Neural crest cell (in vitro differentiated cells): ENCODE measurements around the gene NPC1. TPM values are rescaled to one million over a fixed set of nuclear protein-coding genes. Genes with fewer than 3 reads are reported as not detected.
"Not testable (repeated sequence)": the region's sequence is repeated elsewhere in the genome, so short reads cannot be mapped to it uniquely, and the experiment has no call there.

ENCODE experiments used
- DNase-seq: peaks from one replicate; pipeline ENCODE4 v3.0.0; 2021; ENCODE audit warnings: low read depth, mixed read lengths, low spot score
- H3K27ac Mint-ChIP-seq: one replicate; pipeline ENCODE4 v1.8.0; 2021; ENCODE audit warnings: mild to moderate bottlenecking, mixed read lengths; ENCODE audit not compliant: unreplicated experiment
- H3K27me3 Mint-ChIP-seq: 2 replicates; pipeline ENCODE4 v1.8.0; 2021; ENCODE audit warnings: low read depth, mild to moderate bottlenecking, mixed read lengths
- H3K36me3 Mint-ChIP-seq: 2 replicates; pipeline ENCODE4 v1.8.0; 2021; ENCODE audit warnings: low read depth, mild to moderate bottlenecking, mixed read lengths
- H3K4me1 Mint-ChIP-seq: 2 replicates; pipeline ENCODE4 v1.8.0; 2021; ENCODE audit warnings: mixed read lengths
- H3K4me3 Mint-ChIP-seq: one replicate; pipeline ENCODE4 v1.8.0; 2021; ENCODE audit warnings: mild to moderate bottlenecking, mixed read lengths
- H3K9me3 Mint-ChIP-seq: 2 replicates; pipeline ENCODE4 v1.8.0; 2021; ENCODE audit warnings: mixed read lengths
- total RNA-seq: library from RNA; stranded (reverse); gene quantifications from 2 replicates; pipeline ENCODE4 v1.2.1, GENCODE V29; 2021
- TF ChIP-seq, protein P1 (sequence below): fragments of 200-600 bp; sonication (generic); conservative IDR thresholded peaks from 2 replicates; pipeline ENCODE4 v1.5.0; 2021; ENCODE audit warnings: antibody characterized with exemption, mild to moderate bottlenecking

The NPC1 gene
- total RNA-seq, 1 donor from 2014 or later = 62.7 TPM

DNA sequence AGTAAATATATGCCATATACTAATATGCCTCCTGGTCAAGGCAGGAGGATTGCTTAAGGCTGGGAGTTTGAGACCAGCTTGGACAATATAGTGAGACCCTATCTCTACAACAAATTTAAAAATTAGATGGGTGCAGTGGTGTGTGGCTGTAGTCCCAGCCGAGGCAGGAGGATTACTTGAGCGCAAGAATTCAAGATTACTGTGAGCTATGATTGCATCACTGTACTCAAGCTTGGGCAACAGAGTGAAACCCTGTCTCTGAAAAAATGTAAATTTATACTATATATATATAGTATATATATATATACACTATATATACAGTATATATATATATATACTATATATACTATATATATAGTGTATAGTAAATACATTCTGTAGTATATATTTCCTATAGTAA lies 30.0 kb upstream of the NPC1 start:
- Mint-ChIP-seq H3K27ac (no peak overlapping the region), H3K4me1 (peaks cover 5% of the 10 kb centered on the region), H3K36me3 (no peaks in the 10 kb centered on the region), H3K27me3 (peaks cover 44% of the 10 kb centered on the region), H3K4me3 (no peak overlapping the region), H3K9me3 (no peaks in the 10 kb centered on the region)
- DNase-seq = no peak
- TF ChIP-seq, protein P1, sequence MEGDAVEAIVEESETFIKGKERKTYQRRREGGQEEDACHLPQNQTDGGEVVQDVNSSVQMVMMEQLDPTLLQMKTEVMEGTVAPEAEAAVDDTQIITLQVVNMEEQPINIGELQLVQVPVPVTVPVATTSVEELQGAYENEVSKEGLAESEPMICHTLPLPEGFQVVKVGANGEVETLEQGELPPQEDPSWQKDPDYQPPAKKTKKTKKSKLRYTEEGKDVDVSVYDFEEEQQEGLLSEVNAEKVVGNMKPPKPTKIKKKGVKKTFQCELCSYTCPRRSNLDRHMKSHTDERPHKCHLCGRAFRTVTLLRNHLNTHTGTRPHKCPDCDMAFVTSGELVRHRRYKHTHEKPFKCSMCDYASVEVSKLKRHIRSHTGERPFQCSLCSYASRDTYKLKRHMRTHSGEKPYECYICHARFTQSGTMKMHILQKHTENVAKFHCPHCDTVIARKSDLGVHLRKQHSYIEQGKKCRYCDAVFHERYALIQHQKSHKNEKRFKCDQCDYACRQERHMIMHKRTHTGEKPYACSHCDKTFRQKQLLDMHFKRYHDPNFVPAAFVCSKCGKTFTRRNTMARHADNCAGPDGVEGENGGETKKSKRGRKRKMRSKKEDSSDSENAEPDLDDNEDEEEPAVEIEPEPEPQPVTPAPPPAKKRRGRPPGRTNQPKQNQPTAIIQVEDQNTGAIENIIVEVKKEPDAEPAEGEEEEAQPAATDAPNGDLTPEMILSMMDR = no peak

DNA sequence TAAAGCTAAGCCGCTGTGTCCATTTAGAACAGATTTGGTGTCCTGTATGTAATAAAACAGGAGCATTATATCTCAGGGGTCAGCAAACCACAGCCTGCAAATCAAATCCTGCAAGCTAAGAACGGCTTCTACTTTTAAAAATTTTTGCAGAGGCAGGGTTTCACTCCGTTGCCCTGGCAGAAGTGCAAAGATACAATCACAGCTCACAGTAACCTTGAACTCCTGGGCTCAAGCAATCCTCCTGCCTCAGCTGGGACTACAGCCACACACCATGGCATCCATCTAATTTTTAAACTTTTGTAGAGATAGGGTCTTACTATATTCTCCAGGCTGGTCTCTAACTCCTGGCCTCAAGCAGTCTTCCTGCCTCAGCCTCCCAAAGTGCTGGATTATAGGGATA lies 28.6 kb upstream of the NPC1 start:
- H3K9me3 Mint-ChIP-seq = no peaks in the 10 kb centered on the region
- no peak for DNase-seq

DNA sequence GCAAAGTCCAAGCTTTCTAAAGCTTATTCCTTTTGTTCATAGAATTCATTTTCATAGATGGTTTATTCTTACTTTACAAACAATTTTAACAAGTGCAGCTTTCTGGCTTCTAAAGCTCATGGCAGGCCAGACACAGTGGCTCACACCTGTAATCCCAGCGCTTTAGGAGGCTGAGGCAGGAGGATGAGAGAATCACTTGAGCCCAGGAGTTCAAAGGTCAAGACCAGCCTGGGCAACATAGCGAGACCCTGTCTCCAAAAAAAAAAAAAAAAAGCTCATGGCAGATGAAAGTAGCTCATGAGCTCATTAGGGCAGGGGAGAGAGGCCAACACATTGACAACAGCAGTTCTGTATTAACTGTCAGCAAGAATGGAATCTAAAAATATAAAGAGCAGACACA lies 28.1 kb upstream of the NPC1 start:
- Mint-ChIP-seq H3K27ac (no peak overlapping the region), H3K36me3 (no peaks in the 10 kb centered on the region), H3K4me3 (no peak overlapping the region), H3K27me3 (peaks cover 25% of the 10 kb centered on the region), H3K4me1 (peaks cover 5% of the 10 kb centered on the region), H3K9me3 (no peaks in the 10 kb centered on the region)
- TF ChIP-seq, protein P1 = no peak
- no peak for DNase-seq

More for the DNA sequence above, 28.6 kb upstream of the NPC1 start:
- no peak overlapping the region for H3K27ac Mint-ChIP-seq
- TF ChIP-seq, protein P1 = no peak
- no peaks in the 10 kb centered on the region for H3K36me3 Mint-ChIP-seq
- peaks cover 30% of the 10 kb centered on the region for H3K27me3 Mint-ChIP-seq
- no peak overlapping the region for H3K4me3 Mint-ChIP-seq
- H3K4me1 Mint-ChIP-seq = peaks cover 5% of the 10 kb centered on the region

DNA sequence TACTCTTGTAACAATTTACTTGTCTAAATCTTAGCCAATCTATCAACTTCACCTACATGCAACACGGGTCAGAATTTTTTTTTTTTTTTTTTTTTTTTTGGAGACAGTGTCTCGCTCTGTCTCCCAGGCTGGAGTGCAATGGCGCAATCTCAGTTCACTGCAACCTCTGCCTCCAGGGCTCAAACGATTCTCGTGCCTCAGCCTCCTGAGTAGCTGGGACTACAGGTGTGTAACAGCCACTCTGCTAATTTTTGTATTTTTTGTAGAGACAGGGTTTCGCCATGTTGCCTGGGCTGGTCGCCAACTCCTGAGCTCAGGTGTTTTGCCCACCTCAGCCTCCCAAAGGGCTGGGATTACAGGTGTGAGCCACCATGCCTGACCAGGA lies 26.8 kb upstream of the NPC1 start:
- DNase-seq, H3K4me3 Mint-ChIP-seq, H3K36me3 Mint-ChIP-seq, H3K9me3 Mint-ChIP-seq, H3K4me1 Mint-ChIP-seq, H3K27ac Mint-ChIP-seq: not testable (repeated sequence)
- peaks cover 12% of the 10 kb centered on the region for H3K27me3 Mint-ChIP-seq

DNA sequence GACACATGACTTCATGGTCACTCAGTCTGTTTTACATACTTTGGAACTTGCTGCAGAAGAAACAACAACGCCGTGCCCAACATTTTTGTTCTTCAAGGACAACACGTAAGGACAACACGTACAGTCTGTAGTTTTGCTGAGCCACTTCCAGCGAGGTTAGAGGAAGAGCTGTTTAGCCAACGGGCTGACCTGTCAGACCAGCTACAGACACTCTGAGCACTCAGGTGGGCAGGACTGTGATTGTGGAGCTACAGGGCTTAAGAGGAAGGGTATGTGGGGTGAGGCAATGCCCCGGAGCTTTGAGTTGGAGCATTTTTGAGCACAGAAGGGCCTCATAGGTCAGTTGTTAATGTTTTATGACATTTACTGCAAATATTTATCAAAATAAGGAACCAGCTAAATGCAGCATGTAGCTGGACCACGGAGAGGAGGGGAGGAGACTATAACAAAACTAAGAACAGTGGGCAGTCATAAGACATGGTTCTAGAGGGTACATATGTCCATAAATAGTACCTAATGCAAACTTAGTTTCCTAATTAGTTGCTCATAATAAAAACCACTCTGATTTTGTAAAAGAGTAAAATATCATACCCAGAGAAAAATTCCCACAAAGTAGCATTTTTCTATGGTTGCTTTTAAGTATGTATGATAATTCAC lies 26.3 kb upstream of the NPC1 start:
- Mint-ChIP-seq H3K4me1 (no peaks in the 10 kb centered on the region), H3K9me3 (no peaks in the 10 kb centered on the region), H3K27me3 (peaks cover 7% of the 10 kb centered on the region), H3K36me3 (no peaks in the 10 kb centered on the region), H3K27ac (no peak overlapping the region), H3K4me3 (no peak overlapping the region)
- TF ChIP-seq, protein P1 = no peak
- no peak for DNase-seq

DNA sequence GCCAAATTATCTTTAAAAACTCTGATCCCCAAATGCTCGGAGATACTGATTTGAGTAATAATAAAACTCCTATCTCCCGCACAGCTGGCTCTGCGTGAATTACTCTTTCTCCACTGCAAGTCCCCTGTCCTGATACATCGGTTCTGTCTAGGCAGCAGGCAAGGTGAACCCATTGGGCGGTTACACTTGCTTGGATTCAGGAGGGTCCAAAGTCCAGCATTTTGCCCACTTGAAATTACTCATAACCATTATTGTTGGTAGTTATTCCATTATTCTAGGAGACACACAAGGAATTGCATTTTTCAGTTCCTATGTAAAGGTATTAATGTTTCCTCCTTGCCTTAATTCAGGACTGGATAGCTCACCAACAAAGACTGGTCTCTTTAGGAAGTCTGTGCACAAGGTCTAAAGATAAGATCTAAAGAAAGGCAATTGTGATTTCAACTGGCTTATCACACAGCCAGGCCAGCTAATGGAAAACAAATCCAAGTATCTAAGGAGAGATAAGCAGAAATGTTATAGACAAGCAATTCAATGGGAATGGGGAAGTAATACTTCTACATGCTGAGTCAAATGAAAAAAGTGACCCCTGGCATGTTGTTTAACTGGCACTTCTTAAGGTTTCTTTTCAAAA lies 23.2 kb upstream of the NPC1 start:
- H3K4me3 Mint-ChIP-seq = no peak overlapping the region
- no peaks in the 10 kb centered on the region for H3K9me3 Mint-ChIP-seq
- H3K4me1 Mint-ChIP-seq = no peaks in the 10 kb centered on the region
- no peaks in the 10 kb centered on the region for H3K36me3 Mint-ChIP-seq
- TF ChIP-seq, protein P1 = no peak
- no peak for DNase-seq
- H3K27me3 Mint-ChIP-seq = no peaks in the 10 kb centered on the region
- no peak overlapping the region for H3K27ac Mint-ChIP-seq
